Fibroblast of lung (primary cell): Measurements from ENCODE around the gene REEP1.

Experiments used
- EZH2 ChIP-seq: IDR thresholded peaks from 2 replicates; pipeline ENCODE4 v1.5.1; 2012; ENCODE audit warnings: low read length, control low read depth, mild to moderate bottlenecking; ENCODE audit errors: missing control alignments
- TF ChIP-seq, protein P1 (sequence below), 2 donors: IDR thresholded peaks in 1 of 2; conservative IDR thresholded peaks in 1 of 2; 1 replicate in 1 of 2; 2 replicates in 1 of 2; pipeline ENCODE4 v1.5.1; 2011 to 2012; ENCODE audit warnings: low read length in 2 of 2, control low read depth in 1 of 2, inconsistent platforms in 1 of 2, low read depth in 1 of 2, mild to moderate bottlenecking in 1 of 2

DNA sequence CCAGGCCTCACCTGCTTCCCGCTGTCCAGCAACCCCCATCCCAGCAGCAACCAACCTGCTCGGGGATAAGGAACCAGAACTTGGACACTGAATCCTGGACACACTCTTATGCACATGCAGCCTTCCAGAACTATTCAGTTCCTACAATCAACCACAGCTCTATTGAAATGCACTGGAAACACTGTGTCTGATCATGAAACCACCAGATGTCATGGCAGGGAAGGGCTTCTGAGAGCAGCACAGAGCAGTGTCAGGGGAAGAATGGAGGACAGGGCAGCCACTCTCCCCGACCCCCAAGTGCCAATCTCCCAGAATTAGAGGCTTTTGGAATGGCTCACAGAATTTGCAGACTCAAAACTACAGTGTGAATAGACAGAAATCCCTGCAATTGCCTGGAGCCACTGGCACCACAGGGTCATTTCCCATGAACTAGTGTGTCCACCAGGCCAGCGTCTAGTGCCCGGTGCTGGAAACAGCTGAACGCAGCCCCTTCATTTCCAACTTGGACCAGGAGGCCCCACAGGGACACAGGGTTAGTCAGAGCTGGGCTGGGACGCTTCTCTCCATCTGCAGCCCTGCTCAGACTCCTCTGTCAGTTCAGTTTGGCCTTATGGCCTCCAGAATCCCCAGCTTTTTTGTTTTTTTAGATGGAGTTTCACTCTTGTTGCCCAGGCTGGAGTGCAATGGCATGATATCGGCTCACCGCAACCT is 112.6 kb downstream of the REEP1 start:
- TF ChIP-seq, protein P1, sequence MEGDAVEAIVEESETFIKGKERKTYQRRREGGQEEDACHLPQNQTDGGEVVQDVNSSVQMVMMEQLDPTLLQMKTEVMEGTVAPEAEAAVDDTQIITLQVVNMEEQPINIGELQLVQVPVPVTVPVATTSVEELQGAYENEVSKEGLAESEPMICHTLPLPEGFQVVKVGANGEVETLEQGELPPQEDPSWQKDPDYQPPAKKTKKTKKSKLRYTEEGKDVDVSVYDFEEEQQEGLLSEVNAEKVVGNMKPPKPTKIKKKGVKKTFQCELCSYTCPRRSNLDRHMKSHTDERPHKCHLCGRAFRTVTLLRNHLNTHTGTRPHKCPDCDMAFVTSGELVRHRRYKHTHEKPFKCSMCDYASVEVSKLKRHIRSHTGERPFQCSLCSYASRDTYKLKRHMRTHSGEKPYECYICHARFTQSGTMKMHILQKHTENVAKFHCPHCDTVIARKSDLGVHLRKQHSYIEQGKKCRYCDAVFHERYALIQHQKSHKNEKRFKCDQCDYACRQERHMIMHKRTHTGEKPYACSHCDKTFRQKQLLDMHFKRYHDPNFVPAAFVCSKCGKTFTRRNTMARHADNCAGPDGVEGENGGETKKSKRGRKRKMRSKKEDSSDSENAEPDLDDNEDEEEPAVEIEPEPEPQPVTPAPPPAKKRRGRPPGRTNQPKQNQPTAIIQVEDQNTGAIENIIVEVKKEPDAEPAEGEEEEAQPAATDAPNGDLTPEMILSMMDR (conservative IDR thresholded peaks at IDR 0.05 in 1 of 2, IDR thresholded peaks at IDR 0.05 in 1 of 2; ENCODE audit: low read depth in 1 of 2, low read length in 2 of 2), result no peak
- no peak for TF ChIP-seq EZH2
